Hepatocyte (in vitro differentiated cells): Measurements from ENCODE around the gene PHLDB1. TPM values are rescaled to one million over a fixed set of nuclear protein-coding genes. Genes with fewer than 3 reads are reported as not detected.

Experiments used
- DNase-seq: peaks from one replicate; pipeline ENCODE4 v3.0.0-alpha.2; 2016; ENCODE audit warnings: low spot score
- H2AFZ ChIP-seq: fragments of 200-600 bp; sonication (generic); 2 replicates; pipeline ENCODE4 v1.6.0; 2016; ENCODE audit warnings: antibody characterized with exemption, mild to moderate bottlenecking
- H3K27ac ChIP-seq: fragments of 200-600 bp; sonication (generic); 2 replicates; pipeline ENCODE4 v1.5.1; 2016; ENCODE audit warnings: mild to moderate bottlenecking
- H3K27me3 ChIP-seq: fragments of 200-600 bp; sonication (generic); 2 replicates; pipeline ENCODE4 v1.6.1; 2016
- H3K36me3 ChIP-seq: fragments of 200-600 bp; sonication (generic); replicated peaks from 2 replicates; pipeline ENCODE4 v1.5.1; 2016; ENCODE audit warnings: low read depth; ENCODE audit not compliant: insufficient read depth
- H3K4me1 ChIP-seq: fragments of 200-600 bp; sonication (generic); 2 replicates; pipeline ENCODE4 v1.5.1; 2016; ENCODE audit warnings: mild to moderate bottlenecking, moderate library complexity; ENCODE audit not compliant: insufficient read depth
- H3K4me2 ChIP-seq: fragments of 200-600 bp; sonication (generic); 2 replicates; pipeline ENCODE4 v1.6.0; 2016
- H3K4me3 ChIP-seq: fragments of 200-600 bp; sonication (generic); 2 replicates; pipeline ENCODE4 v1.5.1; 2016; ENCODE audit warnings: mild to moderate bottlenecking
- H3K79me2 ChIP-seq: fragments of 200-600 bp; sonication (generic); 2 replicates; pipeline ENCODE4 v1.6.0; 2017; ENCODE audit warnings: mild to moderate bottlenecking
- H3K9me2 ChIP-seq: fragments of 200-600 bp; sonication (generic); replicated peaks from 2 replicates; pipeline ENCODE4 v1.6.0; 2017; ENCODE audit warnings: mild to moderate bottlenecking; ENCODE audit not compliant: insufficient read depth
- H3K9me3 ChIP-seq: fragments of 200-600 bp; sonication (generic); 2 replicates; pipeline ENCODE4 v1.5.1; 2016; ENCODE audit warnings: low read depth, mild to moderate bottlenecking
- H4K20me1 ChIP-seq: fragments of 200-600 bp; sonication (generic); 2 replicates; pipeline ENCODE4 v1.6.0; 2016; ENCODE audit warnings: mild to moderate bottlenecking; ENCODE audit not compliant: insufficient read depth, poor library complexity, severe bottlenecking
- EZH2 ChIP-seq: fragments of 200-600 bp; sonication (generic); IDR thresholded peaks from 2 replicates; pipeline ENCODE4 v1.6.1; 2016; ENCODE audit warnings: antibody characterized with exemption, mild to moderate bottlenecking, borderline replicate concordance
- EZH2phosphoT487 ChIP-seq: fragments of 200-600 bp; sonication (generic); IDR thresholded peaks from one replicate; pipeline ENCODE4 v1.6.1; 2018; ENCODE audit warnings: antibody characterized with exemption, mild to moderate bottlenecking, low read depth, moderate library complexity; ENCODE audit not compliant: unreplicated experiment, severe bottlenecking
- WGBS: methylation state at CpG from one replicate; pipeline ENCODE4 v1.1.6; 2016; ENCODE audit warnings: low lambda C conversion rate; ENCODE audit errors: missing lambda C conversion rate; 5-methylcytosine and 5-hydroxymethylcytosine counted together
- polyA plus RNA-seq: library from polyadenylated mRNA; unstranded; fragments of >200 nt; fragmentation: Nextera tagmentation; extraction: Ambion mirVana; gene quantifications from 2 replicates; pipeline ENCODE4 v1.2.1, GENCODE V29; 2016
- total RNA-seq: library from RNA; depleted of rRNA; stranded (reverse); fragments of >200 nt; gene quantifications from 2 replicates; pipeline ENCODE4 v1.2.3, GENCODE V29; 2014
- TF ChIP-seq, protein P1 (sequence below): fragments of 200-600 bp; sonication (generic); IDR thresholded peaks from 2 replicates; pipeline ENCODE4 v1.5.1; 2016; ENCODE audit warnings: antibody characterized with exemption, mild to moderate bottlenecking; ENCODE audit not compliant: poor library complexity

Gene PHLDB1
- total and polyA plus RNA-seq, 2 experiments from 2014 or later = 51.8 to 71.1 TPM

DNA sequence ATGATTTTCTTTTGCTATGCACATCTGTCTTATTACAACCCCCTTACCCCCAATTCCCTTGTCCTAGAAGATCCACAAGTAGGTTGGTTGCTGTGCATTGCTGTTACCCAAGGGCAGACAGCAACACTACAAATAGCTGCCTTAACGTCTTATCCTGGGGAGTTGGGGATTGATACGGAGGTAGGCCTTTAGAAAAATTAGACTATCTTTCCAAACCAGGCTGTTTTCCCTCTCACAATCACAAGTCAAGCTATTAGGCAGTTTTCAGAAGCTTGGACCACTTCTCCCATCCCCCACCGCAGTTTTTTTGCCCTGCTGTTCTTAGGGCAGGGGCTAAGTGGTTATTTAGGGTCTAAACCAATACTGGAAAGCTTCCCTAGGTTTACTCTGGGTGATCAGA is 2.8 kb upstream of the PHLDB1 start:
- H3K36me3 ChIP-seq = no peaks in the 10 kb centered on the region
- peaks cover 3% of the 10 kb centered on the region for H3K79me2 ChIP-seq
- 49% methylated on average over 3 of the region's 3 CpGs for WGBS
- no peaks in the 10 kb centered on the region for H3K9me3 ChIP-seq
- no peak overlapping the region for H3K4me3 ChIP-seq
- H3K27me3 ChIP-seq = peaks cover 11% of the 10 kb centered on the region
- H3K9me2 ChIP-seq = no peaks in the 10 kb centered on the region
- H4K20me1 ChIP-seq = no peaks in the 10 kb centered on the region
- peak overlapping the region; percentile 38 for H3K4me2 ChIP-seq
- no peak overlapping the region for H2AFZ ChIP-seq
- no peak for DNase-seq
- peak overlapping the region; percentile 80 for H3K27ac ChIP-seq
- H3K4me1 ChIP-seq = peaks cover 51% of the 10 kb centered on the region
- TF ChIP-seq EZH2 = no peak
- no peak for TF ChIP-seq EZH2phosphoT487
- TF ChIP-seq, protein P1, sequence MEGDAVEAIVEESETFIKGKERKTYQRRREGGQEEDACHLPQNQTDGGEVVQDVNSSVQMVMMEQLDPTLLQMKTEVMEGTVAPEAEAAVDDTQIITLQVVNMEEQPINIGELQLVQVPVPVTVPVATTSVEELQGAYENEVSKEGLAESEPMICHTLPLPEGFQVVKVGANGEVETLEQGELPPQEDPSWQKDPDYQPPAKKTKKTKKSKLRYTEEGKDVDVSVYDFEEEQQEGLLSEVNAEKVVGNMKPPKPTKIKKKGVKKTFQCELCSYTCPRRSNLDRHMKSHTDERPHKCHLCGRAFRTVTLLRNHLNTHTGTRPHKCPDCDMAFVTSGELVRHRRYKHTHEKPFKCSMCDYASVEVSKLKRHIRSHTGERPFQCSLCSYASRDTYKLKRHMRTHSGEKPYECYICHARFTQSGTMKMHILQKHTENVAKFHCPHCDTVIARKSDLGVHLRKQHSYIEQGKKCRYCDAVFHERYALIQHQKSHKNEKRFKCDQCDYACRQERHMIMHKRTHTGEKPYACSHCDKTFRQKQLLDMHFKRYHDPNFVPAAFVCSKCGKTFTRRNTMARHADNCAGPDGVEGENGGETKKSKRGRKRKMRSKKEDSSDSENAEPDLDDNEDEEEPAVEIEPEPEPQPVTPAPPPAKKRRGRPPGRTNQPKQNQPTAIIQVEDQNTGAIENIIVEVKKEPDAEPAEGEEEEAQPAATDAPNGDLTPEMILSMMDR = no peak

DNA sequence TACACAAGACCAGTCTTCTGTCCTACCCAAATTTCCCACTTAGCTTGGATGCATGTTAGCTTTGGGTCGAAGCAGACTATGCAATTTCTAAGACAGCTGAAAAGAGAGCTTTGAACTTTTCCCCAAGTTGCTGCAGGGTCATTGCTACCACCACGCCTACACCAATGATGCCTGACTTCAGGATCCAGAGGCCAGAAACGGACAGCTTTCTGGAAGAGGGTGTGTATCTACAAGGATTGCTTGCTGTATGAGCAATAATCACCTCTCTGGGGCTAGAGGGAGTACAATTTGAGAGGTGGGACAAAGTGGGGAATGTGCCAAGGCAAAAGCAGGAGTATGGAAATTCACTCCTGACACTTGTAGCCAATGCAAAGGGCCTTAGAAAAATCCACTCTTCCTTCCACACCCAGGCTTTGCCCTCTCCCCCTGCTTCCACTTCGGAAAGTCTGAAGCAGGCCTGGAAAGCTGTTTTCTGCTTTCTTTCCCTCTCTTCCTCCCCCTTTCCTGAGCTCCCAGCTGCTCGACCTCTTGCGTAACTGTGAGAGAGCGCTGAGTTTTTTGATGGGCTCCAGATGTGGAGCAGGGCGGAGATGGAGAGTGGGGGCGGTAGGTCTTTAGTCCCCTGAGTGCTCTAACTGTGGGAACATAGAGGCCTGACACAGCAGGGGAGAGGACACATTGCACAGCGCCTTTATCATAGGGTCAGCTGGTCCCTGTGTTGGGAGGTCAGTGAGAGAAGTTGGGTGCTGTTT is 2.1 kb upstream of the PHLDB1 start:
- peak overlapping the region; percentile 80 for H3K27ac ChIP-seq
- TF ChIP-seq EZH2 (no peak), EZH2phosphoT487 (no peak)
- TF ChIP-seq, protein P1 = no peak
- H3K9me2 ChIP-seq = no peaks in the 10 kb centered on the region
- H3K4me2 ChIP-seq = peak overlapping the region; percentile 44
- H3K36me3 ChIP-seq = no peaks in the 10 kb centered on the region
- no peaks in the 10 kb centered on the region for H3K9me3 ChIP-seq
- peaks cover 58% of the 10 kb centered on the region for H3K4me1 ChIP-seq
- peaks cover 18% of the 10 kb centered on the region for H3K27me3 ChIP-seq
- 37% methylated on average over 10 of the region's 10 CpGs for WGBS
- peak; percentile 86 for DNase-seq
- H4K20me1 ChIP-seq = no peaks in the 10 kb centered on the region
- H2AFZ ChIP-seq = no peak overlapping the region
- H3K4me3 ChIP-seq = no peak overlapping the region
- H3K79me2 ChIP-seq = peaks cover 3% of the 10 kb centered on the region

DNA sequence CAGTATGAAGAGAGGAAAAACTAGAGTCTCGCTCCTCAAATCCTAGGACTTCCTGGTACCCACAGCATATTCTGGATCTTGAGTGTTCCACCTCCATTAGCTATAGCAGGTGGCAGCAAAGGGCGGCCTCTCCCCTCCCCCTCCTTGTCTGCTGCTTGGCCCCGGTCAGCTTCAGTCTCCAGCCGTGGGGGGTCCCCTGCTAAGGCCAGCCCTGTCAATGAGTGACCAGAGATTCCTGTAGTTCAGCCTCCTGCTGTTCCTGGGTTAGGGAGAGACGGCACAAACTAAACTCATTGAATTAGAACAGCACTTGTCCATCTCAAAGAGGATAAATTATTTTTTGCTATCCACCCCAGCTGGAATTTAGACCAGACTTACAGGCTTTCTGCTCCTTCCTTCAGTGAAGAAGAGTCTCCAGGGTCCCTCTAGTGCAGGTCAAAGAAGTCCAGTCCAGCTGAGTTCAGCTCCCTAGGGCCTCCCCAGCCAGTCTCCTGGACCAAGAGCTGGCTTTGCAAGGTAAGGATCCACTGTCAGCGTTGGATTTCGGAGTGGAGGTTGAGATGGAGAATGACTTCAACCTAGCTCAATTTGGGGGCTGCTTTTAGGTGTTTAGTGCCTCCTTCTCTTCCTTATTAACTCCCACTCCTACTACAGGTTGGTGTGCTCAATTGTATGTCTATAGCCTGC is 1.1 kb upstream of the PHLDB1 start:
- DNase-seq = no peak
- no peaks in the 10 kb centered on the region for H3K36me3 ChIP-seq
- H2AFZ ChIP-seq = no peak overlapping the region
- no peak overlapping the region for H3K4me3 ChIP-seq
- peak overlapping the region; percentile 44 for H3K4me2 ChIP-seq
- TF ChIP-seq EZH2phosphoT487 = no peak
- no peak for TF ChIP-seq EZH2
- TF ChIP-seq, protein P1 = no peak
- no peaks in the 10 kb centered on the region for H3K9me2 ChIP-seq
- no peaks in the 10 kb centered on the region for H4K20me1 ChIP-seq
- H3K27ac ChIP-seq = peak overlapping the region; percentile 76
- H3K4me1 ChIP-seq = peaks cover 67% of the 10 kb centered on the region
- WGBS = 46% methylated on average over 7 of the region's 7 CpGs
- H3K79me2 ChIP-seq = peaks cover 3% of the 10 kb centered on the region
- no peaks in the 10 kb centered on the region for H3K9me3 ChIP-seq
- H3K27me3 ChIP-seq = peaks cover 23% of the 10 kb centered on the region
